SK-N-MC (cell line): ENCODE results near the gene TRIM5.
"Not testable (repeated sequence)": the region's sequence is repeated elsewhere in the genome, so short reads cannot be mapped to it uniquely, and the experiment has no call there.

Experiments used
- DNase-seq: peaks from one replicate; pipeline ENCODE4 v3.0.0-alpha.2; 2011; ENCODE audit warnings: low read depth, low spot score
- H3K27ac ChIP-seq: fragments of 200-600 bp; sonication (generic); 2 replicates; pipeline ENCODE4 v1.5.1; 2016; ENCODE audit warnings: mixed run types
- H3K36me3 ChIP-seq: fragments of 200-600 bp; sonication (generic); 2 replicates; pipeline ENCODE4 v1.6.1; 2017; ENCODE audit warnings: antibody characterized with exemption, low read length, mixed read lengths; ENCODE audit not compliant: insufficient read depth
- H3K4me3 ChIP-seq: fragments of 200-600 bp; sonication (generic); 2 replicates; pipeline ENCODE4 v1.5.1; 2016
- H3K9ac ChIP-seq: fragments of 200-600 bp; sonication (generic); 2 replicates; pipeline ENCODE4 v1.8.0; 2017; ENCODE audit warnings: mixed run types, mixed read lengths; ENCODE audit not compliant: insufficient read length
- H3K9me3 ChIP-seq: fragments of 200-600 bp; sonication (generic); 2 replicates; pipeline ENCODE4 v1.6.1; 2017; ENCODE audit warnings: low read depth, mild to moderate bottlenecking, antibody characterized with exemption, low read length, moderate library complexity, mixed read lengths
- EZH2 ChIP-seq: fragments of 200-600 bp; sonication (generic); IDR thresholded peaks from one replicate; pipeline ENCODE4 v1.6.1; 2017; ENCODE audit warnings: antibody characterized with exemption
- FOXP2 ChIP-seq: optimal IDR thresholded peaks from 2 replicates; pipeline ENCODE3; 2011; ENCODE audit warnings: mild to moderate bottlenecking, moderate library complexity; ENCODE audit not compliant: insufficient read depth; ENCODE audit errors: extremely low read length, control extremely low read depth
- POLR2AphosphoS5 ChIP-seq: IDR thresholded peaks from 2 replicates; pipeline ENCODE4 v1.6.1; 2012; ENCODE audit warnings: mild to moderate bottlenecking, low read depth, low read length, borderline replicate concordance

Gene TRIM5

GRCh38 chr11:5705688-5706087, 20.8 kb upstream of the TRIM5 start:
- no peak for DNase-seq
- H3K36me3 ChIP-seq: no peaks in the 10 kb centered on the region
- no peak for TF ChIP-seq EZH2
- TF ChIP-seq FOXP2: no peak
- TF ChIP-seq POLR2AphosphoS5: no peak
- no peak overlapping the region for H3K4me3 ChIP-seq
- no peaks in the 10 kb centered on the region for H3K9me3 ChIP-seq
- no peak overlapping the region for H3K9ac ChIP-seq
- H3K27ac ChIP-seq: no peak overlapping the region

- Histone ChIP-seq H3K9me3 (no peaks in the 10 kb centered on the region), H3K4me3 (no peak overlapping the region), H3K27ac (no peak overlapping the region), H3K9ac (no peak overlapping the region), H3K36me3 (no peaks in the 10 kb centered on the region)
- no peak for DNase-seq
- TF ChIP-seq EZH2 (no peak), FOXP2 (no peak), POLR2AphosphoS5 (no peak)
Measured at GRCh38 chr11:5703741-5704536, 19.1 kb upstream of the TRIM5 start.

- Histone ChIP-seq H3K4me3 (no peak overlapping the region), H3K9me3 (no peaks in the 10 kb centered on the region), H3K36me3 (no peaks in the 10 kb centered on the region), H3K27ac (no peak overlapping the region), H3K9ac (no peak overlapping the region)
- no peak for DNase-seq
- TF ChIP-seq EZH2: no peak
- no peak for TF ChIP-seq POLR2AphosphoS5
- no peak for TF ChIP-seq FOXP2
Measured at GRCh38 chr11:5701055-5701577, 16.2 kb upstream of the TRIM5 start.

- no peak overlapping the region for H3K4me3 ChIP-seq
- no peaks in the 10 kb centered on the region for H3K36me3 ChIP-seq
Measured at GRCh38 chr11:5700421-5701054, 15.7 kb upstream of the TRIM5 start.

GRCh38 chr11:5698281-5698680, 13.4 kb upstream of the TRIM5 start:
- Histone ChIP-seq H3K4me3 (no peak overlapping the region), H3K9me3 (no peaks in the 10 kb centered on the region), H3K9ac (no peak overlapping the region), H3K27ac (no peak overlapping the region), H3K36me3 (no peaks in the 10 kb centered on the region)
- no peak for DNase-seq
- no peak for TF ChIP-seq EZH2
- no peak for TF ChIP-seq FOXP2
- TF ChIP-seq POLR2AphosphoS5: no peak

More at GRCh38 chr11:5700421-5701054, 15.7 kb upstream of the TRIM5 start:
- no peak for DNase-seq
- no peak for TF ChIP-seq POLR2AphosphoS5
- no peak for TF ChIP-seq FOXP2
- H3K9me3 ChIP-seq: no peaks in the 10 kb centered on the region
- no peak overlapping the region for H3K27ac ChIP-seq
- H3K9ac ChIP-seq: no peak overlapping the region

GRCh38 chr11:5696210-5696609, 11.3 kb upstream of the TRIM5 start:
- no peak overlapping the region for H3K4me3 ChIP-seq
- no peak overlapping the region for H3K27ac ChIP-seq
- no peaks in the 10 kb centered on the region for H3K36me3 ChIP-seq
- no peak overlapping the region for H3K9ac ChIP-seq
- TF ChIP-seq POLR2AphosphoS5 (no peak), EZH2 (no peak), FOXP2 (no peak)
- no peaks in the 10 kb centered on the region for H3K9me3 ChIP-seq
- no peak for DNase-seq

DNA sequence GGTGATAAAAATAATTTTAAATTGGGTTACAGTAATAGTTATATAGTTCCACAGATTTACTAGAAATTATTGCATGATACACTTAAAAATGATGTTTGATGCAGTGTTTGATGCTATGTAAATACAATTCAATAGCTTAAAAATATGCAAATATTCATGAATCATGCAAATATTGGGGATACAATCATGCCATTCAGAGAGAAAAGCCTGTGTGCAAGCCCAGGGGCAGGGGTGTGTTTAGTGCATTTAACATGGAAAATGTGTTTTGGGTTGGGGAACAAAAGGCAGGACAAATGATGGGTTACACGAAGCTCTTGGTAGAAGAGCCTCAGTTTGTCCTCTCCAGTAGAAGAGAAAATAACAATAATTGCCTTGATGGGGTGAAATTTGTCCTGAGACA, 10.7 kb upstream of the TRIM5 start:
- TF ChIP-seq EZH2: no peak
- TF ChIP-seq POLR2AphosphoS5: no peak
- TF ChIP-seq FOXP2: no peak
- no peaks in the 10 kb centered on the region for H3K9me3 ChIP-seq
- no peak overlapping the region for H3K27ac ChIP-seq
- no peak for DNase-seq
- no peak overlapping the region for H3K4me3 ChIP-seq
- H3K36me3 ChIP-seq: no peaks in the 10 kb centered on the region
- H3K9ac ChIP-seq: no peak overlapping the region

DNA sequence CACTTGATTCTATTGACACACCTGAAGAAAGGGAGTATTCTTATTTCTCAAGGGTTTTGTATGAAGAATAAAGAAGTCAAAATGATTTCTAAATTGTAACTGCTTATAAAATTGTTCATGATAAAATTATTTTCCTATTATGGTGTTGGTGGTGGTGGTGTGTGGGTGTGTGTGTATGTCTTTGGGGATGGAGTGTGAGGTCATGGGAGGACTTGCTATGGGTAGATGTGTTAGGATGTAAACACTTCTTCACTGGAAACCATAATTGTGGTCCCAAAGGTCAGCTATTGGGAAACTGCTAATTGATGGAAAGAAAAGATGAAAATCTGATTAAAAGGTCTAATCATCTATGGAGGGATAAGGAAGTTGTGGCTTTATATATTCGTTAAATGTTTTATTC, 9.8 kb upstream of the TRIM5 start:
- H3K9ac ChIP-seq: no peak overlapping the region
- H3K4me3 ChIP-seq: no peak overlapping the region
- no peaks in the 10 kb centered on the region for H3K9me3 ChIP-seq
- no peak for DNase-seq
- no peak overlapping the region for H3K27ac ChIP-seq
- H3K36me3 ChIP-seq: no peaks in the 10 kb centered on the region
- TF ChIP-seq EZH2: no peak

DNA sequence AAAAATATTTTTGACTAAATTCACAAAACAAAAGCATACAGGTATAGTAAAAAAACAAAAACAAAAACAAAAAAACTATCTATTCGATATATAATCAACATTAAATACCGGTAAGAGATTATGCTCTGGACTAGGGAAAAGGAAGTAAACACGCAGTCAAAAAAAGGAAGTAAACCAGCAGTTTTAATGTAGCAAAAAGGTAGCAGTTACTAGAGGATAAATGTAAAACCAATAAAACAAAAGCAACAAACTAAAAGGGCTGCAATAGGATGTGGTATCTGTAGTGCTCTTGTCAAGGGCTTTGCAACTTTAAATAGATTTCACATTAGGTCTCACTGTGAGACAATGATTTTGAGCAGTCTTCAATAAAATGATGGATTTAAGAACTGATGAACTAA, 7.1 kb upstream of the TRIM5 start:
- H3K9ac ChIP-seq: no peak overlapping the region
- no peaks in the 10 kb centered on the region for H3K36me3 ChIP-seq
- H3K27ac ChIP-seq: no peak overlapping the region
- H3K9me3 ChIP-seq: no peaks in the 10 kb centered on the region
- no peak for TF ChIP-seq POLR2AphosphoS5
- TF ChIP-seq FOXP2: no peak
- TF ChIP-seq EZH2: no peak
- no peak overlapping the region for H3K4me3 ChIP-seq
- no peak for DNase-seq

DNA sequence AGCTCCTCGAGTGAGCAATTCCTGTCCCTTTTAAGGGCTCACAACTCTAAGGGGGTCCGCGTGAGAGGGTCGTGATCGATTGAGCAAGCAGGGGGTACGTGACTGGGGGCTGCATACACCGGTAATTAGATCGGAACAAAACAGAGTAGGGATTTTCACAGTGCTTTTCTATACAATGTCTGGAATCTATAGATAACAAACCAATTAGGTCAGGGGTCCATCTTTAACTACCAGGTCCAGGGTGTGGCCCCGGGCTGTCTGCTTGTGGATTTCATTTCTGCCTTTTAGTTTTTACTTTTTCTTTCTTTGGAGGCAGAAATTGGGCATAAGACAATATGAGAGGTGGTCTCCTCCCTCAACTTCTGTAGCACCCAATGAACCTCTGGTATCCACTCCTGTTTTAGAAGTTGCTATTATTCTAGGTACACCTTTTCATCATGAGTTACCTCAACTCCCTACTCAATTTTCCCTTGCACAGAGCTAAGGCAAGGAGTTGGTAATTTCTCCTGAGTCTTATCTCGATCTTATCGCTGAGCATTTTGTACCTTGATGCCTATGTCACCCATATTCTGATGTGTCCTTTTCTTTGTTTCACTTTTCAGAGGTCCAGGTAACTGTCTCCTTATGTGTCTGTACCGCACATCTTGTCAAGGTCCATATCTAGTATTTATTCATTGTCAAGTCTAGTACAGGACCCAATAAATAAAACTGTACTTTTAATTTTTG, 6.5 kb upstream of the TRIM5 start:
- H3K4me3 ChIP-seq, DNase-seq, H3K36me3 ChIP-seq, H3K9ac ChIP-seq, H3K27ac ChIP-seq, H3K9me3 ChIP-seq: not testable (repeated sequence)
